Measurements from ENCODE around the gene NPL.

Gene NPL

DNA sequence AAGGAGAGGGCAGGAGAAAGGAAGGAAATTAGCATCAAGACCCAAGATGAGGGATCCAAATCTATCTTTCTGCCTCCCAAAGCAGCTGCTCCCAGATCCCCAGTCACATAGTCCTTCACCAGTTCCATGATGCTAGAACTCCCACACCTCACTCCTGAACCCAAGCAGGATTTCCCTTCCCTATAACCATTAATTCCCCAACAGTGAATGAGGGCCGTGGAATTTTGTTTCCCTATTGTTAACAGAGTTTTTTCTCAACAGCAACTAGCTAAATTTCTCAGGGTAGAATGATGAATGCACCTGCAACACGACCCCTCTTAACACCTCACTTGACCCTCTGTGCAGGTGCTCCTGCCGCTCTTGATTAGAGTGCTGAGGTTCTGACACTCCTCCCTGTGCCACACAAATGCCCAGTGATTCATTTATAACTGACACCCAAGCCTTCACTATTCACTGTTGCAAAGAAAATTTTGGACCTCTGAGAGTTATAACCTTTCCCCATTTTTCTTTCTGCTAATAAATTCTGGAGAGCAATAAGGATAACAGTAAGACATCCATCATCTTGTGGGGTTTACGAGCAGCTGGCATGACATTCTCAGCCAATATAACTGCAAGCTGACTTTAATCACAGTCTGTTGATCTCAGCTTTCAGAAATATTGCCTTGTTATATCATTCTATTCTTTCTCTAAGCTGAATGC, 25.4 kb upstream of the NPL start (continued):
- TF ChIP-seq ZNF26 (tag by site-specific recombination; IDR thresholded peaks at IDR 0.05), result no peak
- peak; percentile 55; the same call in 1 of the 2 replicates for TF ChIP-seq SCRT1 (tag by site-specific recombination; IDR thresholded peaks at IDR 0.05; ENCODE audit: borderline replicate concordance)
- TF ChIP-seq MZF1 (tag by site-specific recombination; IDR thresholded peaks at IDR 0.05; ENCODE audit: borderline replicate concordance), result peak; percentile 66
- no peak for TF ChIP-seq ZNF274 (IDR thresholded peaks at IDR 0.05; ENCODE audit: low read length)
- no peak for TF ChIP-seq ZNF274 (tag by site-specific recombination; IDR thresholded peaks at IDR 0.05; ENCODE audit: borderline replicate concordance)
- 0 out of 2 replicates have a peak, but pooled peaks have one; percentile 11 for TF ChIP-seq GFI1B (tag by site-specific recombination; IDR thresholded peaks at IDR 0.05)
- peak; percentile 50 for TF ChIP-seq ZBTB17 (tag by site-specific recombination; IDR thresholded peaks at IDR 0.05)
- TF ChIP-seq ZSCAN30 (tag by site-specific recombination; IDR thresholded peaks at IDR 0.05), result peak; percentile 84
- TF ChIP-seq OVOL3 (tag by site-specific recombination; IDR thresholded peaks at IDR 0.05), result peak; percentile 46; the same call in 1 of the 2 replicates
- no peak for TF ChIP-seq ZNF121 (tag by site-specific recombination; IDR thresholded peaks at IDR 0.05)
- TF ChIP-seq ZEB2 (tag by site-specific recombination; IDR thresholded peaks at IDR 0.05), result 0 out of 2 replicates have a peak, but pooled peaks have one; percentile 53
- no peak for TF ChIP-seq ZNF157 (tag by site-specific recombination; IDR thresholded peaks at IDR 0.05)
- peak; percentile 56; the same call in 1 of the 2 replicates for TF ChIP-seq PRDM4 (tag by site-specific recombination; IDR thresholded peaks at IDR 0.05)
- TF ChIP-seq ZNF610 (tag by site-specific recombination; IDR thresholded peaks at IDR 0.05; ENCODE audit: borderline replicate concordance), result peak; percentile 67; the same call in 1 of the 2 replicates
- 0 out of 2 replicates have a peak, but pooled peaks have one; percentile 27 for TF ChIP-seq SP7 (tag by site-specific recombination; IDR thresholded peaks at IDR 0.05)

DNA sequence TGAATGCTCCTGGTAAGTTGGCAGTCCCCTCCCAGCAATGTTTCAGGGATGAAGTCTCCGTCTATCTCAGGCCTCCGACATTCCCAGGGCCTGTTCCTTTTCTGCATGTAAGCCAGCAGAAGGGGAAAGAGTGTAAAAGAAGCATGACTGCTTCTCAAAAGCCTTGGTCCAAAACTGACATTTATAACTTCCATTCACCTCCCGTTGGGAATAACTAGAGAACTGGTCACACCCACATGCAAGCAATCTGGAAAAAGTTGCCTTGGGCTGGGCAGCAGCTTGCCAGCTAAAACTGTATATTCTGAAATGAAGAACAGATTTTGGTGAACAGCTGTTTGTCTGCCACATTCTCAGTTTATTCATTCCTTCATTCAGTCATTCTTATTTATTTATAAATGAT, 24.2 kb upstream of the NPL start:
- H3K4me3 ChIP-seq (ENCODE audit: low read depth, low read length), result no peak overlapping the region
- CTCF ChIA-PET, result interaction anchor here (1.4 kb wide), 1 partner anchor 160 kb away, joined by 3 read pairs; no protein-coding TSS in a partner anchor
- no peaks in the 10 kb centered on the region for H3K4me1 ChIP-seq (ENCODE audit: control insufficient read depth, insufficient read depth, low read length)
- H3K9me3 ChIP-seq (ENCODE audit: control insufficient read depth, insufficient read depth, low read depth, low read length), result no peaks in the 10 kb centered on the region
- no peak for TF ChIP-seq ZNF654 (tag by site-specific recombination; IDR thresholded peaks at IDR 0.05; ENCODE audit: low read depth)
- TF ChIP-seq KLF9 (tag by site-specific recombination; IDR thresholded peaks at IDR 0.05; ENCODE audit: low read depth), result 0 out of 2 replicates have a peak, but pooled peaks have one; percentile 13
- peak; percentile 33; the same call in 1 of the 2 replicates for TF ChIP-seq PRDM6 (tag by site-specific recombination; IDR thresholded peaks at IDR 0.05)
- POLR2A ChIA-PET, result no interaction called here
- H3K27ac ChIP-seq (ENCODE audit: extremely low read depth, low read depth, low read length), result no peak overlapping the region
- H3K36me3 ChIP-seq (ENCODE audit: control insufficient read depth in 2 of 2, insufficient read depth in 1 of 2, low read length in 2 of 2), result no peaks in the 10 kb centered on the region

Measured in HEK293 (cell line).